ENCODE results near the gene SMC6. TPM values are rescaled to one million over a fixed set of nuclear protein-coding genes. Genes with fewer than 3 reads are reported as not detected.

SMC6 gene
- total RNA-seq, 1 experiment from 2014 or later = 41.3 TPM

DNA sequence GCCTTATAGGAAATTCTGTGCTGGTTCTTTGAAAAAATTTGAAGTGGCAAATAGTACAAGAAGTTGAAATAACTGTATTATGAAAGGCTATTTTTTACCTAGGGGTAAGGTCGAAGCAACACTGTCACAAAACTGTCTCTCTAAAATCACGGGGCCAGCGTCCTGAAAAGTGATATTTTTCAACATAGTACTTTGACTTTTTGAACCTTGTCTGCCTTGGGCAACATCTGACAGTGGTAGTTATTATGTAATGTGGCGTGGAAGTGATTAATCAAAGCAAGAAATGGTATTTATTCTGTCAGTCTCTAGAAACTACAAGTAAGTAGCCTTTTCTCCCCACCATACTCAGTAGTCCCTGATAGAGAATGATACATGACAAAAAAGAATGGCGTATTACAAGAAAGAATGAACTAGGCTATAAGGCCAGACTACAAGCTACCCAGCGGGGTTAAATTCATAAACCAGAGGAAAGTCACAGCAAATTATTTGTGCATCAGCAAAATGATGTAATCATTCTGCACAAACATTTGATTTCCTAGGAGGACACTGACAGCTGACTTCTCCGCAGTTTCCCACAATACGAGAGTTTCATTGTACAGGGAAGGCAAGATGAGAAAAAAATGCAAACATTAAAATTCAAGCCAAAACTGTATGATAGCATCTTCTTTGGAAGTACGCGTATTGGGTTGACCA, 10.2 kb upstream of the SMC6 start:
- BruUV-seq (replicated peaks) = no TSS peak
- Mint-ChIP-seq H3K9me3 (ENCODE audit: unreplicated experiment) (no peaks in the 10 kb centered on the region), H3K4me1 (ENCODE audit: low read depth, unreplicated experiment) (no peaks in the 10 kb centered on the region), H3K4me3 (ENCODE audit: unreplicated experiment) (no peak overlapping the region), H3K27ac (ENCODE audit: unreplicated experiment) (no peak overlapping the region), H3K27me3 (ENCODE audit: insufficient read depth, unreplicated experiment) (no peaks in the 10 kb centered on the region), H3K36me3 (ENCODE audit: insufficient read depth, unreplicated experiment) (peaks cover 47% of the 10 kb centered on the region)
- DNase-seq = no peak
- CTCF ChIA-PET = no interaction called here
- POLR2A ChIA-PET = no interaction called here
- no peaks in the 10 kb centered on the region; the same call in 1 of the 2 replicates for H3K9me3 ChIP-seq
- no peaks in the 10 kb centered on the region for H3K4me1 ChIP-seq
- no peaks in the 10 kb centered on the region for H3K27me3 ChIP-seq (replicated peaks; ENCODE audit: control insufficient read depth, insufficient read depth, low read length)
- intact Hi-C loops (cut with micrococcal nuclease; ENCODE audit: unreplicated experiment) = no loop called here
- TF ChIP-seq, protein P1, sequence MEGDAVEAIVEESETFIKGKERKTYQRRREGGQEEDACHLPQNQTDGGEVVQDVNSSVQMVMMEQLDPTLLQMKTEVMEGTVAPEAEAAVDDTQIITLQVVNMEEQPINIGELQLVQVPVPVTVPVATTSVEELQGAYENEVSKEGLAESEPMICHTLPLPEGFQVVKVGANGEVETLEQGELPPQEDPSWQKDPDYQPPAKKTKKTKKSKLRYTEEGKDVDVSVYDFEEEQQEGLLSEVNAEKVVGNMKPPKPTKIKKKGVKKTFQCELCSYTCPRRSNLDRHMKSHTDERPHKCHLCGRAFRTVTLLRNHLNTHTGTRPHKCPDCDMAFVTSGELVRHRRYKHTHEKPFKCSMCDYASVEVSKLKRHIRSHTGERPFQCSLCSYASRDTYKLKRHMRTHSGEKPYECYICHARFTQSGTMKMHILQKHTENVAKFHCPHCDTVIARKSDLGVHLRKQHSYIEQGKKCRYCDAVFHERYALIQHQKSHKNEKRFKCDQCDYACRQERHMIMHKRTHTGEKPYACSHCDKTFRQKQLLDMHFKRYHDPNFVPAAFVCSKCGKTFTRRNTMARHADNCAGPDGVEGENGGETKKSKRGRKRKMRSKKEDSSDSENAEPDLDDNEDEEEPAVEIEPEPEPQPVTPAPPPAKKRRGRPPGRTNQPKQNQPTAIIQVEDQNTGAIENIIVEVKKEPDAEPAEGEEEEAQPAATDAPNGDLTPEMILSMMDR (IDR thresholded peaks at IDR 0.05; ENCODE audit: insufficient read depth in 1 of 2, low read depth in 1 of 2, low read length in 1 of 2, severe bottlenecking in 1 of 2, unreplicated experiment in 1 of 2) = no peak
- no peaks in the 10 kb centered on the region for H3K36me3 ChIP-seq (ENCODE audit: control insufficient read depth, insufficient read depth, low read length)
- no peak overlapping the region for H3K4me3 ChIP-seq (ENCODE audit: low read depth, low read length)

DNA sequence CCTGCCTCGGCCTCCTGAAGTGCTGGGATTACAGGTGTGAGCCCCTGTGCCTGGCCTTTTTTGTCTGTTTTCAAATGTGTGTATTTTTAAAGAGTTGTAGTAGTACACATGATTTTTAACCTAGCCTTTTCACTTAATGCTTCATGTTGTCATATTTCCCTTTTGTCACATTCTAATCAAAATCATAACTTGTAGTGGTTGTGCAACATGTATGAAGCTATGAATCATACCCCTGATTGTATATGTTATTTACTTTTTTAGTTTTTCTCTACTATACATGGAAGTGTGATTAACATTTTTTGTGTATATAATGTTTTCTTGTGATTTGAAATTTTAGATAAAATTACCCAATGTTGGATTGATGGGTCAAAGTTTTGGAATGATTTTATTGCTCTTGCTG, 8.8 kb upstream of the SMC6 start:
- H3K27ac Mint-ChIP-seq (ENCODE audit: unreplicated experiment) = no peak overlapping the region
- intact Hi-C loops (cut with micrococcal nuclease; ENCODE audit: unreplicated experiment) = no loop called here
- no peaks in the 10 kb centered on the region; the same call in 1 of the 2 replicates for H3K9me3 ChIP-seq
- TF ChIP-seq, protein P1 (IDR thresholded peaks at IDR 0.05; ENCODE audit: insufficient read depth in 1 of 2, low read depth in 1 of 2, low read length in 1 of 2, severe bottlenecking in 1 of 2, unreplicated experiment in 1 of 2) = no peak
- H3K36me3 ChIP-seq (ENCODE audit: control insufficient read depth, insufficient read depth, low read length) = no peaks in the 10 kb centered on the region
- ChIA-PET POLR2A (no interaction called here), CTCF (no interaction called here)
- BruUV-seq (replicated peaks) = no TSS peak
- H3K4me1 Mint-ChIP-seq (ENCODE audit: low read depth, unreplicated experiment) = no peaks in the 10 kb centered on the region
- DNase-seq = no peak
- no peaks in the 10 kb centered on the region for H3K27me3 ChIP-seq (replicated peaks; ENCODE audit: control insufficient read depth, insufficient read depth, low read length)
- H3K27me3 Mint-ChIP-seq (ENCODE audit: insufficient read depth, unreplicated experiment) = no peaks in the 10 kb centered on the region
- no peaks in the 10 kb centered on the region; the same call in 1 of the 2 replicates for H3K4me1 ChIP-seq
- H3K36me3 Mint-ChIP-seq (ENCODE audit: insufficient read depth, unreplicated experiment) = peaks cover 41% of the 10 kb centered on the region
- H3K4me3 Mint-ChIP-seq (ENCODE audit: unreplicated experiment) = no peak overlapping the region
- no peak overlapping the region for H3K4me3 ChIP-seq (ENCODE audit: low read depth, low read length)
- no peaks in the 10 kb centered on the region for H3K9me3 Mint-ChIP-seq (ENCODE audit: unreplicated experiment)

DNA sequence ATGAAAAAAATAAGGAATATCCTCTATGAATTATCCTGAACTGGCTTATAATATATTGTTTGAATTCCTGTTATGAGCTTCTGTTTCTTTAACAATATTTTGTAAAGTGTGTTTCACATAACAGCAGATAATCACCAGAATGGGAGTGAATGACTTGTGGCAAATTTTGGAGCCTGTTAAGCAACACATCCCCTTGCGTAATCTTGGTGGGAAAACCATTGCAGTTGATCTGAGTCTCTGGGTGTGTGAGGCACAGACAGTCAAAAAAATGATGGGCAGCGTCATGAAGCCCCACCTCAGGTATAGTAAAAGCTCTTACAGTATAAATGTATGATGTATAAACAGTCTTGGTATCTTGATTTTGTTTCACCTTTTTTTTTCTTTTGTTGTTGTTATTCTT, 6.2 kb upstream of the SMC6 start:
- Mint-ChIP-seq H3K4me1 (ENCODE audit: low read depth, unreplicated experiment) (no peaks in the 10 kb centered on the region), H3K27me3 (ENCODE audit: insufficient read depth, unreplicated experiment) (no peaks in the 10 kb centered on the region), H3K36me3 (ENCODE audit: insufficient read depth, unreplicated experiment) (peaks cover 33% of the 10 kb centered on the region), H3K4me3 (ENCODE audit: unreplicated experiment) (no peak overlapping the region), H3K9me3 (ENCODE audit: unreplicated experiment) (no peaks in the 10 kb centered on the region), H3K27ac (ENCODE audit: unreplicated experiment) (no peak overlapping the region)
- POLR2A ChIA-PET = interaction anchor here (0.7 kb wide), 1 partner anchor 41 kb away, joined by 5 read pairs; no protein-coding TSS in a partner anchor
- CTCF ChIA-PET = no interaction called here
- no TSS peak for BruUV-seq (replicated peaks)
- intact Hi-C loops (cut with micrococcal nuclease; ENCODE audit: unreplicated experiment) = no loop called here
- Histone ChIP-seq H3K4me3 (ENCODE audit: low read depth, low read length) (no peak overlapping the region), H3K27me3 (replicated peaks; ENCODE audit: control insufficient read depth, insufficient read depth, low read length) (no peaks in the 10 kb centered on the region), H3K4me1 (no peaks in the 10 kb centered on the region; the same call in none of the 2 replicates), H3K9me3 (no peaks in the 10 kb centered on the region; the same call in 1 of the 2 replicates), H3K36me3 (ENCODE audit: control insufficient read depth, insufficient read depth, low read length) (no peaks in the 10 kb centered on the region)
- TF ChIP-seq, protein P1 (IDR thresholded peaks at IDR 0.05; ENCODE audit: insufficient read depth in 1 of 2, low read depth in 1 of 2, low read length in 1 of 2, severe bottlenecking in 1 of 2, unreplicated experiment in 1 of 2) = no peak
- no peak for DNase-seq

All from Caco-2 (cell line).